Hematopoietic multipotent progenitor cell treated with erythropoietin and hydrocortisone succinate and interleukin-3 and kit ligand, for 6 days (in vitro differentiated cells): Measurements from ENCODE around the gene ADAMTSL3.
"Not testable (repeated sequence)": the region's sequence is repeated elsewhere in the genome, so short reads cannot be mapped to it uniquely, and the experiment has no call there.

Experiments
- DNase-seq: peaks from one replicate; pipeline ENCODE4 v3.0.0-alpha.2; 2015

ADAMTSL3 gene

GRCh38 chr15:83992324-83993031 lies 338.6 kb downstream of the ADAMTSL3 start:
- DNase-seq = no peak

DNA sequence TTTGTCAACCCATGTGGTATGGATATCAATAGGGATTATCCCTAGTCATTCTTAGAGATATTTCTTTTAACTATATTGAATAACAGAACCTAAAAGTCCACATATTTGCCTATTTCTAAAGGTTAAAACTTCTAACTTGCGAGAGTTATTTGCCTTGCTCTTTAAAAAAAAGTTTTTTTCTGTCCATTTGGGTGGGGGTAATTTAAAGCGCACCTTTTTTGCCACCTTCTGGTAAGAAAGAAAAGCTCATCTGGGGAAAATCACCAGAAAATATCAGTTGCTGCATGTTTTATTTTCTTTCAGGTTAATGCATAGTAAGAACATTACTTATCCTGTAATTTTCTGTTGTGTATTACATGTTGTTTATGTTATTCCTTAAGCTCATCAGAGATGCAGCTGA lies 339.7 kb downstream of the ADAMTSL3 start:
- no peak for DNase-seq

DNA sequence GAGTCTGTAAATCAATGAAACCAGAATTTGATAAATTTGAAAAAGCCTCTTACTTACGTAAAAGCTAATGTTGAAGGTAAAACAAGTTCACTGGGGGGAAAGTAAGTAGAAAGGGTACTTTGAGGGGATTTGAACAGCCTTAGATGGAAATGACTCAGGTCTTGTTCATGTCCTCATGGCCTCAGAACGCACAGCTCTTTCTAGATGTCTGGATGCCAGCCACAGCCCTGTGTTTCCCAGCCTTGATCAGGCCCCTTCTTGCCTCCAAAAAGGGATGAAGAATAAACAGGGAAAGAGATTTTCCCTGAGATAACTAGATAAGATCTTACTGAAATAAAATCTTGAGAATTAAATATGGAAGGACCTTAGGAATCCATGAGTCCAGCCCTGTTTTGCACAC lies 344.6 kb downstream of the ADAMTSL3 start:
- DNase-seq = no peak

DNA sequence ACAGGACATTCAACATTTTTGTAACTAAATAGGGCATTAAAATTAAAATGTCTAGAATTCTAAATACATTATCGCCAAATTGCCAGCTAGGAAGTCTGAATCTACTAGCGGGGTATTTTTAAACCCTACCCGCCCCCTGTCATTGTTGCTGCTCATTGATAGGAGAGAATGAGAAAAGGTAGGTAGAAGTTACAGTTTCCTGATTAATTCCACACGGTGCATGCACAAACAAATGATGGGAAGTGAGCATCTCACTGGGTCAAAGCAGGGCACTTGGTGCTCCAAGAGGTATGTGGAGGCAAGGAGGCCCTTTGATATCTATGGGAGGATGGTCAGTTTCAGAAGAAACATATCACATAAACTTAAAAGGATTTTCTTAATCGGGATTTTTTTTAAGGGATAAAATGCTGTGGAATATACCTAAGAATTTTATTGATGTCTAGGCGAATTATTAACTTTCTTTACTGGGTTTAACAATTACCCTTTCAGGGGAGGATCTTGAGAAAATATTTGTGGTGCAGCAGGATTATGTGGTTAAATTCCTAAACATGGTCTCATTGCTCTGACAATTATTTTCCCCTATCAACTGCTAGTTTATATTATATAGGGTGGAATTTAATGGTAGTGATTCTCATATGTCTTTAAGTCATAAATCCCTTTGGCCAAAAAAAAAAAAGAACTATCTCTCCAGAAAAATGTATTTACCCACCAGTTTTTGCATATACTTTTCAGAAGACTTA lies 345.6 kb downstream of the ADAMTSL3 start:
- DNase-seq = no peak

GRCh38 chr15:84001037-84001436 lies 347.1 kb downstream of the ADAMTSL3 start:
- no peak for DNase-seq

DNA sequence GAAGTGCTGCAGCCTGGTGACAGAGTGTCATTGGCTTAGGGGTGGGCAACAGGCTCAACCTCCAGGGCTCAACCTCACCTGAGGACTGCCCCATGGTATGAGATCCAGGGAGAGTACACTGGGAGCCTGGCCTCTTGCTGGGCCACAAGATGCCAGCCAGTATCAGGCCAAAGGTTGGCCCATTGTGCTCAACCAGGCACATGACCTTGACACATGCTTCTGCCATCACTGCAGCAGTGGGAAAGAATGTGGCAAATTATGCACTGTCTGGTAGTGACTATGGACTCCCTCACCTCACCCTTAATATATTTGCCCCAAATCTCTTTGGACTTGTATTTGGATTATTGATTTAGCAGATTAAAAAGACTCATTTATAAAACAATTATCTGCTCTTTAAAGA lies 347.7 kb downstream of the ADAMTSL3 start:
- DNase-seq = no peak

DNA sequence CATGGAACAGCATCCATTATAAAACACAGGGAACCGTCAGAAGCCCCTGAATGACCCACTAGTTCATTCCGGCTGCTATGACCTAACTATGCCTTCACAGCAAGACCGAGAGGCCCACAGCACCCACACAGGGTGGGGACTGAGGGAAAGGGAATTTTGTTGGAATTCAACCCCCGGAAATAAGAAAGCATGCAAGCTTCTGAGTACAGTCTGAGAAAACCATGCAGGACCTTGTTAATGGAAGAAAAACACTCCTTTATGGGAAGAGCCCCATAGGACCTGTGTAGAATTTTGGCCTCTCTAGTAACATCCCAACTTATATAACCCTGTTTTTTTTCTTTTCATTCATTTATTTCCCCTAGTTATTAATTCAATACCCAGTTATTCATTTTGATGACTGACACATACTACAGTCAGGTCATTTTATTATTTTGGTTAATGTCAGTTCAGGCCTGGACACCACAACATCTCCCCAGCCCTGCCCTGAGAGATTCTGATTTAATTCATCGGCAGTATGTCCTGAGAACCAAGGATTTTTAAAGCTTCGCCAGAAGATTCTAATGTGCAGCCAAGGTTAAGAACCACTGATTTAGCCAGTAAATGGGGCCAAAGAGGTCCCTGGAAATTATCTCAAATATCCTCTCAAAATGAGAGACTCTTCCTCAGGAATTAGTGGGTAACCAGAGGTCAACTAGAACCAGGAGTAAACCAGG lies 350.0 kb downstream of the ADAMTSL3 start:
- DNase-seq = no peak

DNA sequence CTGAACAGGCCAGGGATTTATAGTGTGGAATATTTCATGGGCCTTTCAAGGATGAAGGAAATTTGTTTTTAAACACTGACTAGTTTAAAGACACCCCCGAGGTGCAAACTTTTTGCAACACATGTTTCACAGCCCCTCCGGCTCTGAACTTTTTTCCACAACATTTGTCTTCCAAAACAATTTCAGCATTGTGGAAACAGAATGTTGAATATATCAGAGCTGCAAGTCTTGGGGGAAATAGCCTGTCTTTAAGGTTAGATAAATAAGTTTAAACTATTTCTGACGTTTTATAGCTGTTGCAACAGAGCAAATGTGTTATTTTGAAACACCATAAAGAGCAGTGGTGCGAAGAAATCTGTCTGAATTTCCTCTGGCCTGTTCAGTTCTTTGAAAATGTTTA lies 352.5 kb downstream of the ADAMTSL3 start:
- no peak for DNase-seq

DNA sequence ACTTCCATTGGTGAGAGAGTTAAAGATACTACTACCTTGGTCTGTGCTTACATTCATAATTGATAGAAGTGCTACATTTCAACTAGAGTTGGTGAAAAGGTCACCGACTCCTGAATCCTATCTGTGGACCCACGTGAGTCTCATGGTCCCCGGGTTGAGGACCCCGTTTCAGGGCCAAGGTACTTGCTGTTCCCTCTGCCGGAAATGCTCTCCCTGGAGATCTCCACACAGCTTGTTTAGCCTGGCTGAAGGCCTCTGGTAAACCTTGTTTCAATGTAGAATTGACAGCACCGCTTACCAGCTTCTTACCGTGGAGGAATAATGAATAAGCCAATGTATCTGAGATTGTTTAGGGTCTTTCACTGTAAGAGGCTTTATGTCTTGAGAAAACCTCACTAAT lies 355.7 kb downstream of the ADAMTSL3 start:
- DNase-seq = no peak

DNA sequence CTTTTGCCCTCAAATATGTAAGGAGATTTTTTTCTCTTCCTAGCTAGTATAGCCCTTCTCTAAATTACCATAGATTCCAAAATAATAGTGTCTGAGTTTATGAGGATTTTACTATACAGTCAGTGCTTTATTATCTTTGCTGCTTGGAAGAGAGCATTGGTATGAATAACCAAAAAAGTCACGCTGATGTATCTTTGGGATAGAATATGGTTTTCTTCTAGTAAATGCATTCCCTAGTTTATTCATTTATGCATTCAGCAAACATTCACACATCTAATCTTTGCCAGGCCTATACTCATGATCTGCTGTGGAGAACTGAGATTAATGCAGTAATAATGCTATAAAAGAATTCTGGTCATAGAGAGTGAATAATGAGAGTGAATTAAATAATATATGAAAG lies 356.3 kb downstream of the ADAMTSL3 start:
- DNase-seq = no peak

- DNase-seq = no peak
These were observed 362.4 kb downstream of the ADAMTSL3 start for GRCh38 chr15:84016371-84016770.

DNA sequence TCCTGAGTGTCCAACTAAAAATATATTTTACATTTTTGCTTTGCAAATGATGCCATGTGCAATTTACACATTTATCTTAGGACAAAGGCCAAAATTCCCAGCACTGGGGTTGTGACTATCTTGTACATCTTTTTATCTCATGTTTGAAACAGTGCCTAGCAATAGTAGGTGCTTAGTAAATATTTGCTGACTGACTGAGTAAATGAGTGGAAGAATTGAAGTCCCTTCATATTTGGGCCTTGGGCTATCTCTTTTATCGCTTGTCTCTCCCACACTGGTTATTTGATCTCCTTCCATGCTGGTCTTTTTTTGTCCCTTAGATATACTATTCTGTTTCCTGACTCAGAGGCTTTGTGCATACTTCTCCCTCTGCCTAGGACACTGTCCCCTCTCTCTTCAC lies 368.6 kb downstream of the ADAMTSL3 start:
- no peak for DNase-seq

DNA sequence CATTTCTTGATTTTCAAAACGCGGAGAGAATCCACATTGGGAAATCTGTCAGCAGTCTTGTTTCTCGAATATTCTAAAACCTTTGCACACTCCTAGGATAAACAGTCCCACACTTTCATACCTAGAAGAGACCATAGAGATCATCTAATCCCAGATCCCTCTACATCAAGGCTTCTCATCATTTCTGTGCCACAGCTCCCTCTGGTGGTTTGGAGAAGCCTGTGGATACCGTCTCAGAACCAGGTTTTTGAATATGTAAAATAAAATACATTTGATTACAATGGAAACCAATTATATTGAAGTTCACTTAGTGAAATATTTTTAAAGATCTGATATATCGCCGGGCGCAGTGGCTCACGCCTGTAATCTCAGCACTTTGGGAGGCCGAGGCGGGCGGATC lies 369.7 kb downstream of the ADAMTSL3 start:
- DNase-seq = peak; percentile 57

DNA sequence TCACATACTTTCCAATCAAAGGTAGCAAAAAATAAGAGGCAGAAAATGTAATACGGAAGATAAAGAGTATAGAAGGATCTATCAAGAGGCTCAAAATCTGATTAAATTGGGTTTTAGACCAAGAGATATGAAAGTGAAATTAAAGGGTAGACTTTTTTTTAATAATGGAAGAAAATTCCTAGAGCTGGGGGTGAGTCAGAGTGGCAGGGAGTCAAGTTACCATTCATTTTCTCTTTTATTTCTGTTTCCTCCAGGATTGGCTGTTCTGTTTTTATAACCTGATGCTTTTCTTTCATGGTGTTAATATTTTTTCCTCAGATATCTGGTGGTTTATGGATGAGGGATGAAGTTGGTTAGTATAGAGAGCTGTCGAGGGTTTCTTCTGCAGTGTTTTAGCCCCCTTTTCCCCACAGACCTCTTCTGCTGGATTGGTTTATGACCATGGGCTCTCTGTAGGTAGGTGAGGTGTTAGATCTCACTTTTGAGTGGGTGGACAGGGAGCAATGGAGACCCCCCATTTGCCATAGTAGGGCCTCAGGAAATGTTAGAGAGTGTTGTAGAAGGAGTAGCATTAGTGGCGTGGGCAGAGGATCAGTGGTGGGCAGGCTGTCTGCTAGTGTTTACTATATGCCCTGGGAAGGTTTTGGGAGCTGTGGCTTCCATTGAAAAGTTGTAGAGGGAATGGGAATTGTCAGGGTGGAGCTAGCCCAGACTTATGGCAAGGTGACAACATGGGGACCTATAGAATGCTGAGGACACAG lies 380.1 kb downstream of the ADAMTSL3 start:
- DNase-seq = no peak

- peak; percentile 18 for DNase-seq
These were observed 380.9 kb downstream of the ADAMTSL3 start for GRCh38 chr15:84034578-84035398.

DNA sequence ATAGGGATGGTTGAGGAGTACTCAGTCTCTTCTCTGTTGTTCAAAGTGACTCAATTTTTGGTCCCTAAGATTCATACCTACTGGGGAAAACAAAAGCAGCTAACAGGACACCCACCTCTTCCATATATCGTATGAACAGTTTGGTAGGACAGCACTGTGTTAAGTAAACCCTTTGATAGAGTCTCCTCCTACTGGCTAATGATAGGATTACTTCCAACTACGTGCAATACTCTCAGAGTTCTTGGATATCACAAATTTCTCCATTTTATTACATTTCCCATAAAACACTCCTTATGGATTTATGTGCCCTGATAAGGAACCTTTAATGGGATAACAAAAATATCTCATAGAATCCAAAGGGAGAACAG lies 381.5 kb downstream of the ADAMTSL3 start:
- peak; percentile 45 for DNase-seq

DNA sequence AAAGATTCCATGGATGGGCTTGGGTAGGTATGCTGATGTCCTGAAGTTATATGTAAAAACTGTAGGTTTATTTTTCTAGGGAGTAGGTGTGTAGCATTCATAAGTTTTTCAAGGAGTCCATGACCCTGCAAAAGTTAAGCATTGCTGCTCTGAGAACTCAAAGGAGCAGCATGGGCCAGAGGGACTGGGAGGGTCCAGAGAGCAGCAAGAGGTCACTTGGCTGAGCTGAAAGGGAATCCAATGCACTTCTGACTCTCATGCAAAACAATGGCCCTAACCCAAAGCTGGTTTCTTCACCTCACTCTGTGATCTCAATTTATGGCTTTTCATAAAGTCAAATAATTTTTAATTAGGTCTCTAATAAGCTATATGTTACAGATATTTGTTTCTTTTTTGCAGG lies 383.4 kb downstream of the ADAMTSL3 start:
- DNase-seq = no peak

DNA sequence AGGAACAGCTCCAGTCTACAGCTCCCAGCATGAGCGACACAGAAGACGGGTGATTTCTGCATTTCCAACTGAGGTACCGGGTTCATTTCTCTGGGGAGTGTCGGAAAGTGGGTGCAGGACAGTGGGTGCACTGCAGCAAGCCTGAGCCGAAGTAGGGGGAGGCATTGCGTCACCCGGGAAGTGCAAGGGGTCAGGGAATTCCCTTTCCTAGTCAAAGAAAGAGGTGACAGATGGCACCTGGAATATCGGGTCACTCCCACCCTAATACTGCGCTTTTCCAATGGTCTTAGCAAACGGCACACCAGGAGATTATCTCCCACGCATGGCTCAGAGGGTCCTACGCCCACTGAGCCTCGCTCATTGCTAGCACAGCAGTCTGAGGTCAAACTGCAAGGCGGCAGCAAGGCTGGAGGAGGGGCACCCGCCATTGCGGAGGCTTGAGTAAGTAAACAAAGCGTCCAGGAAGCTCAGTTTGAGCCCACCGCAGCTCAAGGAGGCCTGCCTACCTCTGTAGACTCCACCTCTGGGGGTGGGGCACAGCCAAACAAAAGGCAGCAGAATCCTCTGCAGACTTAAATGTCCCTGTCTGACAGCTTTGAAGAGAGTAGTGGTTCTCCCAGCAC lies 388.6 kb downstream of the ADAMTSL3 start:
- DNase-seq = not testable (repeated sequence)

- no peak for DNase-seq
These were observed 392.2 kb downstream of the ADAMTSL3 start for GRCh38 chr15:84046064-84046637.

GRCh38 chr15:84049480-84049879 lies 395.6 kb downstream of the ADAMTSL3 start:
- not testable (repeated sequence) for DNase-seq

DNA sequence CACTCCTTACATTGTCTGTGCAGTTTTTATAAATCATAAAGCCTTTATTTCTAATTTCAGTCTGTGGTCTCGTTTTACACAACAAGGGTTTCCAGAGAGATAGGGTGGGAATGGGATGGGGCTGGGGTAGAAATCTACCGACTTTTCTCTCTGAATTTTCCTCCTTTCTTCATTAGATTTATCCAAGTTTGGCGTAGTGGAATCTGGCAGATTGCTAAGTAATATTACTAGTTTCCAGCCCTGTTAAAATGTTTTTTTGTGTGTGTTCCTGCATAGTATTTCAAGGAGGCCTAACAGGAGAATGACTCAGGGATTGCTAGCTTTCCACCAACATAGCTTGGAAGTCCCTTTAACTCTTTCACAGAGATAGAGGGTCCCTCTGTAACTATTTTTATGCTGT lies 396.2 kb downstream of the ADAMTSL3 start:
- no peak for DNase-seq
